SW480 (cell line): Measurements from ENCODE around the gene LRRC59.

Experiments
- DNase-seq: peaks from one replicate; pipeline ENCODE4 v3.0.0-alpha.2; 2016; ENCODE audit warnings: low spot score

LRRC59 gene

DNA sequence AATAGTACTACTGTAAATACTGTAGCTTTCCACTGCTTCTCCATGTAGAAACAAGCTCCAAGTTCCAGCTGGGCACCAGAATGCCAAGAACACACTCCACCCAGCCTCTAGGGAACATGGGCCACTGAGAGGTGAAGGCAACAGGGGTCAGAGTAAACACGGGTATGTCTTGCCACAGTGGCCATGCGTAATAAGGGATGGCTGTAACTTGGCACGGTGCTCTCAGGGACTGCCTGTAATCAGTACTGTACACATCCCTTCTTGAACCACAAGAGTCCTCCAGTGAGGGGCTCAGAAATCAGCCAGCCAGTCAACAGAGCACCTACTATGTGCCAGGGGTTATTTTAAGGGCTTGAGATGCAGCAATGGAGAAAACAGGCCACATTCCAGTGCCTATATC, 10.8 kb downstream of the LRRC59 start:
- no peak for DNase-seq

- DNase-seq: no peak
Measured at GRCh38 chr17:50382931-50383330, 14.4 kb downstream of the LRRC59 start.

- DNase-seq: no peak
Measured at GRCh38 chr17:50381920-50382319, 15.4 kb downstream of the LRRC59 start.

- DNase-seq: no peak
Measured at GRCh38 chr17:50381260-50381815, 16.0 kb downstream of the LRRC59 start.

DNA sequence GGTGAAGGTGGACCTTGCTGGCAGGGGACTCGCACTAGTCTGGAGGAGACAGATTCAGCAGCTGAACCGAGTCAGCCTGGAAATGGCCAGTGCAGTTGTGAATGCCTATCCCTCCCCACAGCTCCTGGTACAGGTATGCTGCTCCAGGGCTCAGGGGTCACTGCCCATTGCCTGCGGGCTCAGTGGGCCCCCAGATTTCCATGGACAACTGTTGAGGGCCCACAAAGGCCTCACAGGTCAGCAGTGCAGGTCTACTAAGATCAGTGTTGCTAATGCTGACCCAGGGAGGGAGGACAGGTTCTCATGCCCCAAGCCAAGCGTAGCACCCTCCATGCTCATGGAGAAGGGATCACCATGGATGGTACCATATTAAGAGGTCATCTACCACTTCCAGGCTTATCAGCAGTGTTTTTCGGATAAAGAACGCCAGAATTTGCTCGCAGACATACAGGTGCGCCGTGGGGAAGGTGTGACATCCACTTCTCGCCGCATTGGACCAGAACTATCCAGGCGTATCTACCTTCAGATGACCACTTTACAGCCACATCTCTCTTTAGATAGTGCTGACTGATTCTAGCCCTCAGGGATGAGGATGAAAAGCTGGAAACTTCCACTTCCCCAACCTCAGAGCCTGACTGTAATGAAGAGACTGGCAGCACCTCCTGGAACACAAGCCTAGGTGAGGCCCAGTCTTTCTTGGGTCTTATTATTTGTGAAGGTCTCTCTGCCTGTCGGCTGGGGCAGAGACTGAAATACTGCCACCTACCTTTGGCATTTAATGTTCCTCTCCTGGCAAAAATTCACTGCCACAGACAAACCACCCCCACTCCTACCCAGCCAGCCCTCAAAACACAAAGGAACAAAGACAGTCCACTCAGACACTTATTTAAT, 16.7 kb downstream of the LRRC59 start:
- no peak for DNase-seq

- DNase-seq: no peak
Measured at GRCh38 chr17:50379351-50380132, 17.8 kb downstream of the LRRC59 start.

DNA sequence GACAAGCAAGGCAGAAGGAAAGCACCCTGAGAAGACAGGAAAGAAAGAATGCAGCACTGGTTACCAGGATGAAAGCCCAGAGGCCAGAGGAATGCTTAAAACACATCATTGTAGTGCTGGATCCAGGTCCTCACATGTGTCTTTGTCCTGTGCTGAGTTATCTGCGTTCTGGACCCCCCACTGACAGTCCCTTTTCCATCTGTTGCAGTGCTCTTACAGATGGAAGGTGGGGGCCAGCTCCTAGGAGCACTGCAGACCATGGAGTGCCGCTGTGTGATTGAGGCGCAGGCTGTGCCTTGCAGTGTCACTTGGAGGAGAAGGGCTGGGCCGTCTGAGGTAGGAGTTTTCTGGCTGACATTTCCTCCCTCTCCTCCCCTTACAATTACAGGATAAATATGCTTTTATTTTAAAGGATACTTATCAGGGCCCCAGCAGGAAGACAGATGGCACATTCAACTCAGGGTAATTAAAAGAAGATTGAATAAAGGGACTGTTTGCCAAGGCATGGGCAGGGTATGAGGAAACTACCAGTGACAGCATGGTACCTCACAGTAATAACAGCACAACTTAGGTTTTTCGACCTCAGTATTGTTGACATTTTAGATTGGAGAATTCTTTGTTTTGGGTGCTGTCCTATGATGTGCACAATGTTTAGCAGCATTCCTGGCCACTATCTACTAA, 21.3 kb downstream of the LRRC59 start:
- DNase-seq: no peak

GRCh38 chr17:50373705-50374104, 23.6 kb downstream of the LRRC59 start:
- DNase-seq: no peak

- DNase-seq: peak; percentile 92
Measured at GRCh38 chr17:50372758-50373556, 24.4 kb downstream of the LRRC59 start, which contains the start of the genes EME1 and MRPL27. EME1 (plus strand) TSS chr17:50373229; CDS start chr17:50375209, 1,980 bp downstream. MRPL27 (minus strand) TSS chr17:50373184; CDS start chr17:50373170, 14 bp downstream.

- DNase-seq: no peak
Measured at GRCh38 chr17:50372222-50372757, 25.0 kb downstream of the LRRC59 start.

DNA sequence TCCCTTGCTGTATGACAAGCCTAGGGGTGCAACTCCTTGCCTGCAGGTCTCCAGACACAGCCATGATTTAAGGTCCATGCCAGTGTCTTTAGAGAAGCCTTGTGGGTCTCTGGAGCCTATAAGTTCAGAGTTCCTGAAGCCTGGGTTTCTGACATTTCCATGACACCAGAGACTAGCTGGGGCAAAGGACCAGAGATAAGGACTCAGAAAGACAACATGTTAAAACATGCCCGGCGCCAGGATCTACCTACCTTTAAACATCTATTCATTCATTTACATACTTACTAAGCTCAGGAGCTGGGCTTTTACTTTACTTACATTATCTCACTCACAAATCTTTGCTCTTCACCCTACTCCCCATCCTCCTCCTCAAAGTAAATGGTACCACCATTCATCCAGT, 25.8 kb downstream of the LRRC59 start:
- DNase-seq: no peak

DNA sequence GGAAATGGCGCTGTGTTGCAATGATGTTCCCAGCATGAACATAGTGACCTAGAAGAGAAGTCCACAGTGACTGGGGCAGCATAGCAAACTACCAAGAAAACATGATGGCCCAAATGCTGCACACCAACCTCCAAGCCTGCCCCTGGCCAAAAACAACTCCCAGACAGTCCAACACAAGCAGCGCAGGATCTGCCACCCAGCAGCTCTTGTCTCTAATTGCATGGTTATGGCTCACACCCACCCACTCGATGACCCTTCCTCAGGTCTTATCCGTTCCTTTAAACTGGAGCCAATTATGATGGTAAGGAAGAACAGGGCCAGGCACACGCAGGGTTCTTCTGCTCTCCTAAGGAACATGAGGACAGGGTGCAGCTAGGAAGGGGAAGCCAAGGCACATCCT, 27.3 kb downstream of the LRRC59 start:
- DNase-seq: no peak

DNA sequence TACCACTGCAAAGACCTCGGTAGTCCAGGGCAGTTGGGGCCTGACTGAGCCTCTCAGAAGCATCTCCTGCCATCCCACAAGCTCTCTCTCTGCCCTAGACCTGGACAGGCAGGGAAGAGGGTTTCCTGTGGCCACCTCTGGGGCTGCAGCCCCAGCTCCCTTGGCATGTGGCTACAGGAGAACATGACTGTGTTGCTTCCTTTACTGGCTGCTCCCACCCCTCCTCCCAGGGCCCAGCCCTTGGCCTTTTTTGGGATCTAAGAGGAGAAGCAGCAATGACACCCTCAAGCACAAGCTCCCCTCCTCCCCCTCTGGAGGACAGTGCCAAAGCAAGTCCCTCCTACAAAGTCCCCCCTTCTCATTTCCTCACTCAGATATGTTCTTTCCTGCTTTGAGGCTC, 29.9 kb downstream of the LRRC59 start:
- no peak for DNase-seq

- DNase-seq: no peak
Measured at GRCh38 chr17:50365649-50366393, 31.5 kb downstream of the LRRC59 start.

GRCh38 chr17:50365165-50365564, 32.2 kb downstream of the LRRC59 start:
- no peak for DNase-seq

- no peak for DNase-seq
Measured at GRCh38 chr17:50364715-50365114, 32.6 kb downstream of the LRRC59 start.

DNA sequence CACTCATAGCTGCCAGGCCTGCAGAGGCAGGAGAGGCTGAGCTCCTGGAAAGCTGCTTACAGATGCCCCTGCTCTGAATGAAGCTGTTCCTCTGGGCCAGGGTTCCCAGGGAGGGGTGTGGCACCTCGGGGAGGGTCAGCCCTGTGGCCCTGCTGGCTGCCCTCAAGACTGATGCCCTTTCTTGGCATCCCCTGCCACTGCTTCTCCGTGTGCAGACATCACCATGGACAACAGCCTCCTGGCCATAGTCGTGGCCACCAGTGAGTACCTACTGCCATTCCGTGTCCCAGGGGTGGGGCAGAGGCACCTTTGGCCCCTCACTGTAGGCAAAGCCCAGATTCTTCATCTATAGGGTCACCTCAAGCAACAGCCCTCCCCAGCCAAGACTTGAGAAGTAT, 33.3 kb downstream of the LRRC59 start:
- no peak for DNase-seq

- no peak for DNase-seq
Measured at GRCh38 chr17:50363217-50364060, 33.9 kb downstream of the LRRC59 start.

DNA sequence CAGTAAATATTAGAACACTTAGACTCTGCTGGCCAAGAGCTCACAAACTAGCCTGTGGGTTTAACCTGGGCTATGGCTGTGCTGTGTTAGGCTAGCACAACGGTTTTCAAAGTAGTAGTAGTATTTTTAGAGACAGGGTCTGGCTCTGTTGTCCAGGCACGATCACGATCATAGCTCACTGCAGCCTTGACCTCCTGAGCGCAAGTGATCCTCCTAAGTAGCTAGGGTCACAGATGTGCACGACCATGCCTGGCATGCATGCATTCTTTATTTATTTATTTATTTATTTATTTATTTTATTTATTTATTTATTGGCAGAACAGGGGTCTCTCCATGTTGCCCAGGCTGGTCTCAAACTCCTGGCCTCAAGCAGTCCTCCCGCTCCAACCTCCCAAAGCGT, 34.7 kb downstream of the LRRC59 start:
- DNase-seq: no peak
